Parathyroid adenoma (tissue), 2 donors: Measurements from ENCODE around the gene LPP.

ENCODE experiments used
- H2AFZ ChIP-seq: fragments of 300-600 bp; sonication (generic); one replicate; pipeline ENCODE4 v1.7.0; 2017; ENCODE audit warnings: antibody characterized with exemption, mild to moderate bottlenecking
- H3K27ac ChIP-seq: fragments of 300-600 bp; sonication (generic); one replicate; pipeline ENCODE4 v1.7.0; 2017
- H3K27me3 ChIP-seq: fragments of 300-600 bp; sonication (generic); one replicate; pipeline ENCODE4 v1.7.0; 2017; ENCODE audit warnings: low read length; ENCODE audit not compliant: control insufficient read depth, insufficient read depth
- H3K36me3 ChIP-seq: fragments of 300-600 bp; sonication (generic); one replicate; pipeline ENCODE4 v1.7.0; 2017; ENCODE audit warnings: low read length; ENCODE audit not compliant: control insufficient read depth, insufficient read depth
- H3K4me1 ChIP-seq: fragments of 300-600 bp; sonication (generic); one replicate; pipeline ENCODE4 v1.7.0; 2017; ENCODE audit warnings: control low read depth
- H3K4me2 ChIP-seq: fragments of 300-600 bp; sonication (generic); one replicate; pipeline ENCODE4 v1.7.0; 2017; ENCODE audit warnings: low read length
- H3K4me3 ChIP-seq: fragments of 300-600 bp; sonication (generic); one replicate; pipeline ENCODE4 v1.7.0; 2017; ENCODE audit warnings: low read depth, low read length
- H3K79me2 ChIP-seq: fragments of 300-600 bp; sonication (generic); one replicate; pipeline ENCODE4 v1.7.0; 2017; ENCODE audit warnings: control low read depth
- H3K9ac ChIP-seq: fragments of 300-600 bp; sonication (generic); one replicate; pipeline ENCODE4 v1.7.0; 2017; ENCODE audit warnings: mild to moderate bottlenecking
- H3K9me3 ChIP-seq: fragments of 300-600 bp; sonication (generic); one replicate; pipeline ENCODE4 v1.7.0; 2017; ENCODE audit warnings: low read length; ENCODE audit not compliant: control insufficient read depth
- CTCF ChIP-seq: fragments of 300-600 bp; sonication (generic); IDR thresholded peaks from one replicate; pipeline ENCODE4 v1.7.0; 2017; ENCODE audit warnings: antibody characterized with exemption, mild to moderate bottlenecking
- donor health status: primary hyperparathyroidism.

LPP gene

DNA sequence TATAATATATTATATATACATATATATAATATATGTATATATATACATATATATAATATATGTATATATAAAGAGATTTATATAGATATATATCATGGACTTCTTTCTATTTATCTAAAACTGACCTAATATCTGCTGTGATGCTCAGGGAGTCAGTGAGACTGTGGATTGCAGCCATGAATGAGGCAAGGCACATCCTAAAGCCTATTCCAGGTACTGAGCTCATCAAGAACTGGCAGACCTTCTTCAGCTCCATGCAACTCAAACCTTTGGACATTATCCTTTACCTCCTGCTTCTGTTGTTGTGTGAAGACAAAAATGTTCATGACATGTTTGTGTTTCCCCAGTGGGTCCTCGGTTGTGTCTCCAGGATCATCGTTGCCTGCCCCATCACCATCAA lies 7.7 kb upstream of the LPP start:
- H3K79me2 ChIP-seq: no peaks in the 10 kb centered on the region
- no peak overlapping the region for H3K4me3 ChIP-seq
- H3K9me3 ChIP-seq: no peaks in the 10 kb centered on the region
- H3K9ac ChIP-seq: no peak overlapping the region
- no peaks in the 10 kb centered on the region for H3K4me1 ChIP-seq
- H3K27ac ChIP-seq: no peak overlapping the region
- H3K36me3 ChIP-seq: no peaks in the 10 kb centered on the region
- H3K4me2 ChIP-seq: no peak overlapping the region
- H2AFZ ChIP-seq: no peak overlapping the region
- TF ChIP-seq CTCF: no peak
- no peaks in the 10 kb centered on the region for H3K27me3 ChIP-seq

- Histone ChIP-seq H3K36me3 (no peaks in the 10 kb centered on the region), H3K27ac (no peak overlapping the region), H3K4me1 (no peaks in the 10 kb centered on the region), H3K9ac (no peak overlapping the region), H2AFZ (no peak overlapping the region), H3K4me3 (no peak overlapping the region), H3K27me3 (no peaks in the 10 kb centered on the region), H3K79me2 (no peaks in the 10 kb centered on the region), H3K4me2 (no peak overlapping the region), H3K9me3 (no peaks in the 10 kb centered on the region)
- TF ChIP-seq CTCF: no peak
These were observed 6.2 kb upstream of the LPP start for GRCh38 chr3:188147782-188148181.

- Histone ChIP-seq H3K9ac (no peak overlapping the region), H2AFZ (no peak overlapping the region), H3K4me2 (no peak overlapping the region), H3K4me3 (no peak overlapping the region), H3K27ac (no peak overlapping the region), H3K9me3 (no peaks in the 10 kb centered on the region), H3K4me1 (no peaks in the 10 kb centered on the region), H3K27me3 (no peaks in the 10 kb centered on the region), H3K36me3 (no peaks in the 10 kb centered on the region), H3K79me2 (no peaks in the 10 kb centered on the region)
- TF ChIP-seq CTCF: no peak
These were observed 5.6 kb upstream of the LPP start for GRCh38 chr3:188148318-188148717.

DNA sequence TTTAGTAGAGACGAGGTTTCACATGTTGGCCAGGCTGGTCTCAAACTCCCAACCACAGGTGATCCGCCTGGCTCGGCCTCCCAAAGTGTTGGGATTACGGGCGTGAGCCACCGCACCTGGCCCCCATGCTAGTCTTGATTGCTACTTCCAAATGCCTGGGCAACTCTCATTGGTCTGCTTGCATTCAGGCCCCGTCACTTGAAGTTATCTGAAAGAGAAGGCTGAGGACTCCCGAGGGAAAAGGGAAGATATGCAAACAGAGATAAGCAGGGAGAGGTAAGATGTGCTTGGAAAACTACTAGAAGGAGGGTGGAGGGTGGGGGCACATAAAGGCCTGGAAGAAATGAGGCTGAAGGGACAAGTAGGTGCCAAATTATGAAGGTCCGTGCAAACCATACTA lies 4.4 kb upstream of the LPP start:
- H3K27me3 ChIP-seq: no peaks in the 10 kb centered on the region
- no peak for TF ChIP-seq CTCF
- H3K36me3 ChIP-seq: no peaks in the 10 kb centered on the region
- no peak overlapping the region for H3K9ac ChIP-seq
- no peaks in the 10 kb centered on the region for H3K9me3 ChIP-seq
- no peaks in the 10 kb centered on the region for H3K79me2 ChIP-seq
- no peak overlapping the region for H3K4me3 ChIP-seq
- peaks cover under 1% of the 10 kb centered on the region for H3K4me1 ChIP-seq
- H3K27ac ChIP-seq: no peak overlapping the region
- H2AFZ ChIP-seq: no peak overlapping the region
- H3K4me2 ChIP-seq: no peak overlapping the region

- Histone ChIP-seq H3K79me2 (no peaks in the 10 kb centered on the region), H3K27me3 (no peaks in the 10 kb centered on the region), H3K36me3 (no peaks in the 10 kb centered on the region), H3K9me3 (no peaks in the 10 kb centered on the region), H3K4me1 (peaks cover 3% of the 10 kb centered on the region), H3K9ac (no peak overlapping the region), H3K27ac (no peak overlapping the region), H2AFZ (no peak overlapping the region), H3K4me3 (no peak overlapping the region), H3K4me2 (no peak overlapping the region)
- TF ChIP-seq CTCF: no peak
These were observed 3.0 kb upstream of the LPP start for GRCh38 chr3:188150982-188151381.
